B cell (primary cell): ENCODE data around the gene MLH3. TPM values are rescaled to one million over a fixed set of nuclear protein-coding genes. Genes with fewer than 3 reads are reported as not detected.

Source experiments
- ATAC-seq: fragments of 200-7000 bp; cut with Tn5 transposase; one replicate; pipeline ENCODE4 v1.10.0; 2021; ENCODE audit warnings: low read depth, mild to moderate bottlenecking, moderate number of reproducible peaks, moderate library complexity
- CTCF ChIA-PET: fragments of 350-600 bp; sonication (Branson Sonifier 250); formaldehyde crosslinking; loops from one replicate; lab custom pipeline; 2021; ENCODE audit warnings: antibody characterized with exemption, inconsistent platforms; lab: Charles Lee
- POLR2A ChIA-PET: fragments of 350-600 bp; sonication (Branson Sonifier 250); formaldehyde crosslinking; loops from one replicate; lab custom pipeline; 2021; ENCODE audit warnings: antibody characterized with exemption; lab: Charles Lee
- DNase-seq: peaks from one replicate; pipeline ENCODE4 v3.0.0; 2013
- H2AFZ ChIP-seq: 2 replicates; pipeline ENCODE4 v1.6.1; 2012; ENCODE audit warnings: mild to moderate bottlenecking, low read depth, low read length; ENCODE audit not compliant: insufficient read depth, poor library complexity, severe bottlenecking
- H3K27ac ChIP-seq, 2 donors: 1 replicate in 1 of 2; 2 replicates in 1 of 2; pipeline ENCODE4 v1.5.1; 2012 to 2013; ENCODE audit warnings: low read length in 2 of 2, mild to moderate bottlenecking in 2 of 2, moderate library complexity in 1 of 2
- H3K27me3 ChIP-seq, 4 experiments: fragments of 200-600 bp in 1 of 4; sonication (generic) in 1 of 4; replicated peaks in 1 of 4; 1 replicate in 2 of 4; 2 replicates in 2 of 4; pipeline versions ENCODE4 v1.6.1 to v1.7.0; 2013 to 2016; ENCODE audit warnings: low read length in 3 of 4, mild to moderate bottlenecking in 2 of 4, mixed read lengths in 1 of 4, moderate library complexity in 1 of 4; ENCODE audit not compliant: insufficient read depth in 4 of 4, control insufficient read depth in 3 of 4; ENCODE audit errors: control extremely low read depth in 1 of 4
- H3K36me3 ChIP-seq, 2 experiments: replicated peaks in 1 of 2; 1 replicate in 1 of 2; 2 replicates in 1 of 2; pipeline versions ENCODE4 v1.6.1 to v1.7.1; 2013; ENCODE audit warnings: low read length in 1 of 2; ENCODE audit not compliant: insufficient read depth in 2 of 2, control insufficient read depth in 1 of 2; ENCODE audit errors: control extremely low read depth in 1 of 2, extremely low read depth in 1 of 2
- H3K4me1 ChIP-seq, 2 donors: fragments of 200-600 bp in 1 of 2; sonication (generic) in 1 of 2; 1 replicate in 1 of 2; 2 replicates in 1 of 2; pipeline versions ENCODE4 v1.5.1 to v1.6.1; 2013 to 2017; ENCODE audit warnings: low read length in 2 of 2; ENCODE audit not compliant: control insufficient read depth in 2 of 2, insufficient read depth in 2 of 2
- H3K4me2 ChIP-seq: replicated peaks from 2 replicates; pipeline ENCODE3; 2012; ENCODE audit warnings: mild to moderate bottlenecking, low read depth, low read length; ENCODE audit not compliant: poor library complexity, severe bottlenecking
- H3K4me3 ChIP-seq, 5 experiments: fragments of 200-600 bp in 1 of 5; sonication (generic) in 1 of 5; 1 replicate in 3 of 5; 2 replicates in 2 of 5; pipeline versions ENCODE4 v1.5.1 to v1.7.0; 2011 to 2016; ENCODE audit warnings: low read length in 4 of 5, mild to moderate bottlenecking in 4 of 5, low read depth in 2 of 5, control low read depth in 1 of 5, moderate library complexity in 1 of 5; ENCODE audit not compliant: insufficient read depth in 1 of 5; ENCODE audit errors: control extremely low read depth in 1 of 5, extremely low read depth in 1 of 5
- H3K79me2 ChIP-seq: fragments of 200-600 bp; sonication (generic); one replicate; pipeline ENCODE4 v1.6.0; 2016; ENCODE audit warnings: low read length; ENCODE audit not compliant: control insufficient read depth, insufficient read depth
- H3K9ac ChIP-seq: fragments of 200-600 bp; sonication (generic); 2 replicates; pipeline ENCODE4 v1.6.1; 2017; ENCODE audit warnings: mild to moderate bottlenecking, low read length, moderate library complexity
- H3K9me3 ChIP-seq, 3 donors: one replicate each; pipeline versions ENCODE4 v1.6.1 to v1.7.1; 2013; ENCODE audit warnings: low read length in 2 of 3; ENCODE audit not compliant: control insufficient read depth in 2 of 3, insufficient read depth in 1 of 3; ENCODE audit errors: control extremely low read depth in 1 of 3
- H4K20me1 ChIP-seq: 2 replicates; pipeline ENCODE4 v1.6.0; 2012; ENCODE audit warnings: mild to moderate bottlenecking, low read length; ENCODE audit not compliant: insufficient read depth, control insufficient read depth, poor library complexity, severe bottlenecking
- H3K27ac Mint-ChIP-seq: one replicate; pipeline ENCODE4 v1.8.0; 2021; ENCODE audit warnings: mixed read lengths
- H3K27me3 Mint-ChIP-seq: one replicate; pipeline ENCODE4 v1.8.0; 2021; ENCODE audit warnings: mixed read lengths
- H3K4me1 Mint-ChIP-seq: one replicate; pipeline ENCODE4 v1.8.0; 2021; ENCODE audit warnings: mixed read lengths
- H3K4me3 Mint-ChIP-seq: one replicate; pipeline ENCODE4 v1.8.0; 2021; ENCODE audit warnings: mixed read lengths
- H3K9me3 Mint-ChIP-seq: one replicate; pipeline ENCODE4 v1.8.0; 2022; ENCODE audit warnings: mixed read lengths; ENCODE audit not compliant: insufficient read depth
- CTCF ChIP-seq: fragments of 200-600 bp; IDR thresholded peaks from one replicate; pipeline ENCODE4 v1.8.0; 2022; ENCODE audit warnings: antibody characterized with exemption, mild to moderate bottlenecking
- EZH2 ChIP-seq: IDR thresholded peaks from 2 replicates; pipeline ENCODE4 v1.6.1; 2012; ENCODE audit warnings: borderline replicate concordance, low read depth, mild to moderate bottlenecking, moderate library complexity, low read length; ENCODE audit not compliant: insufficient read depth, poor library complexity, severe bottlenecking
- WGBS: methylation state at CpG from one replicate; pipeline ENCODE4 v1.1.5; 2013; ENCODE audit warnings: missing lambda C conversion rate; ENCODE audit not compliant: insufficient coverage; 5-methylcytosine and 5-hydroxymethylcytosine counted together
- intact Hi-C: fragments of 100-400 bp; cut with micrococcal nuclease; formaldehyde crosslinking; loops from one replicate; pipeline ENCODE4 v1.10.0; 2022
- polyA plus RNA-seq: library from polyadenylated mRNA; depleted of rRNA; stranded (reverse); fragments of >200 nt; gene quantifications from 2 replicates; pipeline ENCODE4 v1.2.3, GENCODE V29; 2012
- total RNA-seq, 2 donors: library from RNA; stranded (reverse); fragments of 120-200 nt in 1 of 2; gene quantifications; 1 replicate in 1 of 2; 2 replicates in 1 of 2; pipeline versions ENCODE4 v1.2.3 to v1.2.4, GENCODE V29; 2013 to 2022

Gene MLH3
- total and polyA plus RNA-seq, 2 donors (not counting 1 experiment from before 2014, with no cell fraction given), result 6.7 to 19.9 TPM

GRCh38 chr14:75009176-75009575 is 42.1 kb downstream of the MLH3 start:
- no peaks in the 10 kb centered on the region for H3K9me3 Mint-ChIP-seq
- POLR2A ChIA-PET, result no interaction called here

More at GRCh38 chr14:75009176-75009575, 42.1 kb downstream of the MLH3 start:
- H3K4me1 ChIP-seq, result peaks cover under 1 to 2% of the 10 kb centered on the region in 2 donors
- H4K20me1 ChIP-seq, result no peaks in the 10 kb centered on the region
- Mint-ChIP-seq H3K4me3 (no peak overlapping the region), H3K4me1 (peaks cover 11% of the 10 kb centered on the region), H3K27ac (no peak overlapping the region), H3K27me3 (no peaks in the 10 kb centered on the region)
- no peaks in the 10 kb centered on the region for H3K9me3 ChIP-seq
- 100% methylated on average over 3 of the region's 4 CpGs for WGBS
- no peak overlapping the region for H3K27ac ChIP-seq
- no peak overlapping the region for H2AFZ ChIP-seq
- DNase-seq (no peak), ATAC-seq (no peak)
- H3K4me3 ChIP-seq, result no peak overlapping the region
- peaks cover 2% of the 10 kb centered on the region for H3K79me2 ChIP-seq
- no peak overlapping the region for H3K4me2 ChIP-seq
- no peak overlapping the region for H3K9ac ChIP-seq
- intact Hi-C loops, result loop anchor here (10.0 kb wide), 1 partner anchor 1054 kb away; the partner anchor contains the start of genes COQ6 and FAM161B
- CTCF ChIA-PET, result no interaction called here
- no peak for TF ChIP-seq CTCF
- no peak for TF ChIP-seq EZH2
- peaks cover 3 to 56% of the 10 kb centered on the region in 2 experiments for H3K36me3 ChIP-seq
- no peaks in the 10 kb centered on the region for H3K27me3 ChIP-seq
